Stimulated activated CD4-positive, alpha-beta T cell treated with anti-CD3 and anti-CD28 coated beads, Interleukin-1b, Interleukin-23, amount 100 ng/mL, for 24 hours (primary cell): Measurements from ENCODE around the gene MTMR1.

ENCODE experiments used
- DNase-seq, 4 experiments: peaks; one replicate each; pipeline ENCODE4 v3.0.0-alpha.2; 2020; ENCODE audit warnings: low read depth in 4 of 4, low spot score in 1 of 4

The MTMR1 gene

DNA sequence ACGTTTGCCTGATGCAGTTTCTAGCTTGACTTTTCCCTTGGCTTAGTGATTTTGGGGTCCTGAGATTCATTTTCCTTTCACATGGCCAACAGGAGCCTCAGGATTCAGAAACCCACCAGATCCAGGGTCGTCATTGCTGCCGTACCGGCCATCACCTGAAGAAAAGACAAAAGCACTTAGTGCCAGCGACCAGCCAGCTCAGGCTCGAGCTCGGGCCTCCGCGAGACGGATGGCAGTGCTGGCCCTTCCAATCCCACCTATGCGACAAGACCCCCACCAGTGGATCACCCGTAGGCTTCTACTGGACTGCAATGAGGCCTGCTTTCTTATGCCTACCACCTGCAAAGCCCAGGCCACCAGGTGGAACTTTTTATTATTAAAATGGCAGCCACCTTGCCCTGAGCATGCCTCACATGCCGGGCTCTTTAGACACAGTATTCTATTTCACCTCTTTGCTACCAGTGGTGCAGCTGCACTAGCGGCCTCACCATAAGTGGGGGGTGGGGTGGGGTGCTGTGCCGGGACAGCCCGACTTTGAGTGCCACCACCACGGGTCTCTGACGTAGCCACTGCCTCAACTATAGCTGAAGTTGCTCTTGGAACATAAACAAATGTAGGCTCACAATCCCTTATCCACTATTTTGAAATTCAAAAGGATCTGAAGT, 84.3 kb downstream of the MTMR1 start:
- DNase-seq: no peak

DNA sequence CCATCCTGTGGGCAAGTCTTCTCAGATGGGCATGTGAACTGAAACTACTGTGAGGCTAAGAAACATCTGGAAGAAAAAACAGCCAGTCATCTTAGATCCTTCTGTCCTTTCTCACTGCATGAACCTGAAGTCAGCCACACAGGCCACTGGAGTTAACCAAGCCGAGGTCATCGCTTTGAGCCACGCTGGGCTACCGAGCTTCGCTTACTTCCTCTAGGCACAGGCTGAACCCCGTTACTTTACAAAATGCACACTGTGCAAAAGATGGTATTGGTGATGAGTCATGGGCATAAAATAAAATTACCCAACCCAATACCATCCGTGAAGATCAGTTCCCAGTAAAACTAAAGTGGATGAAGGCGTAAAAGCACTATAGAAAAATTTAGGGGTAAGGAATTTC, 86.2 kb downstream of the MTMR1 start:
- no peak for DNase-seq

DNA sequence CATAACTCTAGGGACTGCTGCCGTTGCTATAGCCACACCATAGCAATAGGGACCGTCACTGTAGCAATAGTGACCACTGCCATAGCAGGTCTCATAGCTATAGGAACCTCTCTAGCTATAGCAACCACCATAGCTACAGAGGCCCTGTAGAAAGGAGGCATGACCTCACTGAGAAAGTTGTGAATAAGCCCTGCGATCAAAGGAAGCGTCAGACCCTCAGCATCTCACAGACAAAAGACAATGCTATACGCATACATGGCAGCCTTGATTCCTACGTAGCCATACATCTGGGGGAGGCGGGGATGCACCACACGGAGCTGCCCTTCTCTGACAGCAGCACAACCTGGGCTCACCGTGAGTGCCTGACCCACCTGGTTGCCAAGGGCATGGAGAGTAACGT, 88.5 kb downstream of the MTMR1 start:
- no peak for DNase-seq

DNA sequence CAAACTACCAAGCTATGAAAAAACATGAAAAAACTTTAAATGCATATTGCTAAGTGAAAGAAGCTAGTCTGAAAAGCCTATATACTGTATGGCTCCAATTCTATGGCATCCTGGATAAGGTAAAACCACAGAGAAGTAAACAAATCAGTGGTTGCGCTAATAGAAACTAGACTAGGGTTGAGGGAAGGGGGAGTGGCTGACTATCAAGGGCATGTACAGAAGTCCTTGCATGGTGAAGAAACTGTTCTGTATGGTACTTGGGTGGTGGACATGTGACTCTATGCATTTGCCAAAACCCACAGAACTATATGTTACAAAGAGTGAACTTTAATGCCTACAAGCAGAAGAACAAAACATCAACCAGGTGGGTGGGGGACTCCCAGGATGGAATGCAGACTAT, 96.8 kb downstream of the MTMR1 start:
- DNase-seq: no peak

DNA sequence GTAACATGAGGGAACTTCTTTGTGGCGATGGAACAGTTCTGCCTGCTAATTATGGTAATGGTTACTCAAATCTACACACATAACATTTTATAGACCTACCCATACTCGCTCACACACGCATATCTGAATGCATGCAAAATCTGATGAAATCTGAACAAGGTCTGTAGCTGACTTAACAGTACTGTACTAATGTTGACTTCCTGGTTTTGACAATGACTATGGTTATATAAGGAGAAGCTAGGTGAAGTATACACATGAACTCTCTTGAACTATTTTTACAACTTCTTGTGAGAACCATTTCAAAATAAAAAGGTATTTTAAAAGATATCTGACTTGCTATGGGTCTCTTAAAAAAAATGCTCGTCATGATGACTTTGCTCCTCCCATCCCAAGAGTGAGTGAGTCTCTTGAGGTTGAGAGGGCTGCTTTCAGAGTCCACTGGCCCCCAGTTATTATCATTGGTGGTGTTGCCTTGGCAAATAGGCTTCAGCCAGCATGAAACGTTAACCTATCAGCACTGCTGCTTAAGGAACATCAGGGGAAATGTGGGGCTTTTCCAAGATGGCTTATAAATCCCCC, 99.8 kb downstream of the MTMR1 start:
- no peak for DNase-seq

DNA sequence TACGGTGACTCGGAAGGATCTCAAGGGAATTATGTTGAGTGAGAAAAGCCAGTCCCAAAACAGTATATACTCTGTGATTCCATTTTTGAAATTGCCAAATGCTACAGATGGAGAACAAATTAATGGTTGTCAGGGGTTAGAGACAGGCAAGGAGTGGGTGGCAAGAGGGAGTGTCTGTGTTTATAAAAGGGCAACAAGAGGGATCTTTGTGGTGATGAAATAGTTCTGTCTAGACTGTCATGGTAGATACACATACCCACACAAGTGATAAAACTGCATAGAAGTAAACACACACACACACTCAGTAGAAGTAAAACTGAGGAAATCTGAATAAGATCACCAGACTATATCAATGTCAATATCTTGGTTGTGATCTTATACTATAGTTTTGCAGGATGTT, 112.5 kb downstream of the MTMR1 start:
- no peak for DNase-seq

DNA sequence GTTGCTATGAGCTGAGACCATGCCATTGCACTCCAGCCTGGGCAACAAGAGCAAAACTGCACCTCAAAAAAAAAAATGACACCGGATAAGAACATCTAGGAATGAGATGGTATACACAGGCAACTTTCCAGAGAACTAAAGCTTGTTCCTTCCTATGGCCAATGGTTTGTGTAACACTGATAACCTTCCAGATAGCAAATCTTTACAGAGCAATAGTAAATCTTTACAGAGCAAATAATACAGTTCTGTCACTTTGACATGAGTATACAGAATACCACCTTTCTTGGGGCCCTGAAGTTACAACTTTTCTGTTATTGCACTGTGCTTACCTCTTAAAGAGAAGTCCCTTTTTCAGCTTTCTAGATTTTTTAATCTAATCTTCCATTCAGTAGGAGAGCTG, 113.6 kb downstream of the MTMR1 start:
- no peak for DNase-seq

DNA sequence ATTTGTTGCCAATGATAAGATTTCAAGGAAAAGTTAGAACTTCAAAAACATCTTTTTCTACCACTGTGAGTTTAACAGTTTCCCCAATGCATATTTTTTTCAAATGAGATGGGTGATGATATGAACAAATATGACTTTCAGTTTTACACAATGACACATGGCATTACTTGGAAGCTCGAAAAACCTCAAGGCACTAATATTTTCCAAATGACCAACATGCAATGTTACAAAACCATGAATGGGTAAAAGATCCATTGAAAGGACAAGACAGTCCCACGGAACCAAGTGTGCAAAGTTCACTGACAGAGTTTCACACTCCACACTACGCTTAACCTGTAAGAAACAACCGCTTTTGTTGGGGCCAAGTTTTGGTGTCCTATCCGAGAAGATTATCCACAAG, 120.7 kb downstream of the MTMR1 start:
- no peak for DNase-seq
